ENCODE results near the gene SRI. TPM values are rescaled to one million over a fixed set of nuclear protein-coding genes. Genes with fewer than 3 reads are reported as not detected.

SRI gene
- total RNA-seq, 1 experiment from 2014 or later, result 269 TPM

GRCh38 chr7:88206254-88206653, 13.6 kb downstream of the SRI start:
- H4K20me1 ChIP-seq (ENCODE audit: insufficient read depth), result no peaks in the 10 kb centered on the region; the same call in 1 of the 2 replicates
- no TSS peak for BruUV-seq (replicated peaks)
- ChIA-PET POLR2A (ENCODE audit: unreplicated experiment) (interaction anchor here (0.6 kb wide), 1 partner anchor 145 kb away, joined by 7 read pairs; no protein-coding TSS in a partner anchor), CTCF (no interaction called here)
- H3K9me3 ChIP-seq (ENCODE audit: insufficient read depth, low read depth), result no peaks in the 10 kb centered on the region
- TF ChIP-seq EZH2 (IDR thresholded peaks at IDR 0.05; ENCODE audit: low read depth), result no peak
- TF ChIP-seq, protein P1, sequence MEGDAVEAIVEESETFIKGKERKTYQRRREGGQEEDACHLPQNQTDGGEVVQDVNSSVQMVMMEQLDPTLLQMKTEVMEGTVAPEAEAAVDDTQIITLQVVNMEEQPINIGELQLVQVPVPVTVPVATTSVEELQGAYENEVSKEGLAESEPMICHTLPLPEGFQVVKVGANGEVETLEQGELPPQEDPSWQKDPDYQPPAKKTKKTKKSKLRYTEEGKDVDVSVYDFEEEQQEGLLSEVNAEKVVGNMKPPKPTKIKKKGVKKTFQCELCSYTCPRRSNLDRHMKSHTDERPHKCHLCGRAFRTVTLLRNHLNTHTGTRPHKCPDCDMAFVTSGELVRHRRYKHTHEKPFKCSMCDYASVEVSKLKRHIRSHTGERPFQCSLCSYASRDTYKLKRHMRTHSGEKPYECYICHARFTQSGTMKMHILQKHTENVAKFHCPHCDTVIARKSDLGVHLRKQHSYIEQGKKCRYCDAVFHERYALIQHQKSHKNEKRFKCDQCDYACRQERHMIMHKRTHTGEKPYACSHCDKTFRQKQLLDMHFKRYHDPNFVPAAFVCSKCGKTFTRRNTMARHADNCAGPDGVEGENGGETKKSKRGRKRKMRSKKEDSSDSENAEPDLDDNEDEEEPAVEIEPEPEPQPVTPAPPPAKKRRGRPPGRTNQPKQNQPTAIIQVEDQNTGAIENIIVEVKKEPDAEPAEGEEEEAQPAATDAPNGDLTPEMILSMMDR (conservative IDR thresholded peaks at IDR 0.05), result no peak
- no peak overlapping the region for H3K4me2 ChIP-seq
- no peaks in the 10 kb centered on the region for H3K9me2 ChIP-seq (ENCODE audit: insufficient read depth)
- peaks cover 16% of the 10 kb centered on the region for H3F3A ChIP-seq (ENCODE audit: insufficient read depth, low read depth)
- H3K27me3 ChIP-seq (ENCODE audit: insufficient read depth, low read depth), result no peaks in the 10 kb centered on the region
- H3K4me1 ChIP-seq (replicated peaks; ENCODE audit: insufficient read depth), result no peaks in the 10 kb centered on the region
- H3K79me2 ChIP-seq (ENCODE audit: low read depth), result no peaks in the 10 kb centered on the region
- intact Hi-C loops (cut with micrococcal nuclease; ENCODE audit: unreplicated experiment), result no loop called here
- H3K4me3 ChIP-seq, result no peak overlapping the region
- H3K27ac ChIP-seq, result no peak overlapping the region
- H2AFZ ChIP-seq, result no peak overlapping the region
- H3K36me3 ChIP-seq (ENCODE audit: low read depth), result peaks cover 53% of the 10 kb centered on the region
- no peak for DNase-seq

DNA sequence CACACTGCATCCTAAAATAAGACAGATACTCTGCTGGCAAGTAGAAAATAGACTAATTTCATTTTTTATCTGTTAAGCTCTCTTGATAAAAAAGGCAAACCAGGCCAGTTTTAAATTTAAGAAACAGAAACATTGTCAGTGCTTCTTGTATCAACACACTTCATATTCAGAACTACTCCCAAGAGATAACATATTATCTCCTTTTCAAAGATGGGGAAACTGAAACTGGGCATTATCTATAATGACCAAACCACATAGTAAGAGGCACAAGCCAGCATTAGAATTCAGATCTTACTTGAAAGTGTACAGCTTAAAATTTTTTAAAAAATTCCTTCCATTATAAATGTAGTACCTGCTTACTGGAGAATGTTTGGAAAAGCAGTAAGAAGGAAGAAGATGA, 14.7 kb downstream of the SRI start:
- no peaks in the 10 kb centered on the region for H3K27me3 ChIP-seq (ENCODE audit: insufficient read depth, low read depth)
- ChIA-PET POLR2A (ENCODE audit: unreplicated experiment) (no interaction called here), CTCF (no interaction called here)
- no peaks in the 10 kb centered on the region for H3K79me2 ChIP-seq (ENCODE audit: low read depth)
- no peak overlapping the region for H3K4me3 ChIP-seq
- no peaks in the 10 kb centered on the region for H3K9me2 ChIP-seq (ENCODE audit: insufficient read depth)
- no peak overlapping the region for H2AFZ ChIP-seq
- no peaks in the 10 kb centered on the region; the same call in 1 of the 2 replicates for H4K20me1 ChIP-seq (ENCODE audit: insufficient read depth)
- no peaks in the 10 kb centered on the region for H3K9me3 ChIP-seq (ENCODE audit: insufficient read depth, low read depth)
- H3K4me1 ChIP-seq (replicated peaks; ENCODE audit: insufficient read depth), result no peaks in the 10 kb centered on the region
- peaks cover 17% of the 10 kb centered on the region for H3F3A ChIP-seq (ENCODE audit: insufficient read depth, low read depth)
- intact Hi-C loops (cut with micrococcal nuclease; ENCODE audit: unreplicated experiment), result no loop called here
- no peak overlapping the region for H3K27ac ChIP-seq
- BruUV-seq (replicated peaks), result no TSS peak
- TF ChIP-seq, protein P1 (conservative IDR thresholded peaks at IDR 0.05), result no peak
- no peak for TF ChIP-seq EZH2 (IDR thresholded peaks at IDR 0.05; ENCODE audit: low read depth)
- no peak overlapping the region for H3K4me2 ChIP-seq
- DNase-seq, result no peak
- H3K36me3 ChIP-seq (ENCODE audit: low read depth), result peaks cover 45% of the 10 kb centered on the region

DNA sequence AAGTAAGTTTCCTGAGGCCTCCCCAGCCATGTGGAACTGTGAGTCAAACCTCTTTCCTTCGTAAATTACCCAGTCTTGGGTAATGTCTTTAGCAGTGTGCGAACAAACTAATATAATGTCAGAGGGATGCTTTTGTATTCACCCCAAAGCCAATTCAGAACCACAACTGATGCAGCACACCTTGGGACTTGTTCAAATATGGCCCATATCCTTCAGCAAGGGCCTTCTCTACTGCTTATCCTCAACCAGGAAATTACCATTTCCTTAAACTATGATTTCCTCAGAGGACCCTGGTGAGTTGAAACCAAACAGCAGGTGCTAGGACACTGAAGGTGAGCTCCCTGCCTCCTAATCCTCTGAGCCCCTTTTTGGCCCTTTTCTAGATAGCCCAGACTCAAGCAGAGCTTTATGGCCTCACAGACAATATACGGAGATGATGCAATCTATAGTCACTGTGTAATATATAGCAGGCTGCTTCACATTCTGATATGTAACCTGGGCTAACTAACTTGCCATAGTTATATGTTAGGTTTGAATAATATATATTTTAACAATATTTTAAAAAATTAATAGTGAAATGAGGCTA, 15.2 kb downstream of the SRI start:
- DNase-seq, result no peak
- CTCF ChIA-PET, result no interaction called here
- POLR2A ChIA-PET (ENCODE audit: unreplicated experiment), result no interaction called here

More for the DNA sequence above, 15.2 kb downstream of the SRI start:
- H3K4me2 ChIP-seq, result no peak overlapping the region
- H3K36me3 ChIP-seq (ENCODE audit: low read depth), result peaks cover 39% of the 10 kb centered on the region
- no peaks in the 10 kb centered on the region for H3K4me1 ChIP-seq (replicated peaks; ENCODE audit: insufficient read depth)
- no peak overlapping the region for H3K27ac ChIP-seq
- no peaks in the 10 kb centered on the region for H3K9me2 ChIP-seq (ENCODE audit: insufficient read depth)
- no peak overlapping the region for H3K4me3 ChIP-seq
- H2AFZ ChIP-seq, result no peak overlapping the region
- H3K27me3 ChIP-seq (ENCODE audit: insufficient read depth, low read depth), result no peaks in the 10 kb centered on the region
- peaks cover 17% of the 10 kb centered on the region for H3F3A ChIP-seq (ENCODE audit: insufficient read depth, low read depth)
- no peaks in the 10 kb centered on the region for H3K9me3 ChIP-seq (ENCODE audit: insufficient read depth, low read depth)
- TF ChIP-seq, protein P1 (conservative IDR thresholded peaks at IDR 0.05), result no peak
- H3K79me2 ChIP-seq (ENCODE audit: low read depth), result no peaks in the 10 kb centered on the region
- no peaks in the 10 kb centered on the region; the same call in 1 of the 2 replicates for H4K20me1 ChIP-seq (ENCODE audit: insufficient read depth)
- BruUV-seq (replicated peaks), result no TSS peak
- intact Hi-C loops (cut with micrococcal nuclease; ENCODE audit: unreplicated experiment), result no loop called here

All from PC-9 (cell line).